ENCODE data around the gene ZNF628. TPM values are rescaled to one million over a fixed set of nuclear protein-coding genes. Genes with fewer than 3 reads are reported as not detected.
A peak's percentile ranks its signal among the peaks of the same experiment; 100 is the strongest.

ZNF628 gene
- total RNA-seq, 1 donor = 3.5 TPM

- Histone ChIP-seq H3K4me3 (ENCODE audit: low read length) (no peak overlapping the region), H3K27me3 (ENCODE audit: insufficient read depth, low read length) (no peaks in the 10 kb centered on the region), H3K4me1 (ENCODE audit: insufficient read depth, low read length) (peaks cover 6% of the 10 kb centered on the region), H3K9me3 (ENCODE audit: low read depth, low read length) (no peaks in the 10 kb centered on the region)
Measured at GRCh38 chr19:55508120-55508519, 31.7 kb downstream of the ZNF628 start.

DNA sequence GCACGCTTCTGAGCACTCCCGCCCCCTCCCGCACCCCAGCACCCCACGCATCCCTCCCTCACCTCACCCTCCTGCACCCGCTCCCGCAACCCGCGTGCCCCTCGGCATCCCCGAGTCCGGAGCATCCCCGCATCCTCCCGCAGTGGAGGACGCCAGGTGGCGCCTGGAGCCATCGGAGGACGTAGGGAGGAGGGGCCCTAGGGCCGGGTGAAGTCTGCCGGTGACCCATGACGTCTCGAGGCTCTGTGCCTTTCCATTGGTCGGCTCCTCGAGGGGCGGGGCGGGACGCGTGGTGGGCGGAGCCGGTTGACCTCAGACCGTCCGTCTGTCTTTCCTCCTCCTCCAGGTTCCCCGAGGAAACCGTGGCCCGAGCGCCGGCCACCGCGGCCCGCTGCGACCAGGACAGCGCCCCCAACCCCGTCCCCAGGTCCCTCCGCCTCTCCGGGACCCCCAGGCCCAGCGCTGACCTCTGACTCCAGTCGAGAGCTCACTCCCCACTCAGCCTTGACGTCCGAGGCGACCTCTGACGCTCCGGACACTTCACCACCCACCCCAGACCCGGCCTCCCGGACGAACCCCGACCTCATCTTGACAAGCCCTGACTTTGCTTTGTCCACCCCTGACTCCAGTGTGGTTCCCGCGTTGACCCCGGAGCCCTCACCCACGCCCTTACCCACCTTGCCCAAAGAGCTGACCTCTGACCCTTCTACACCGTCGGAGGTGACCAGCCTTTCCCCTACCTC lies 40.6 kb downstream of the ZNF628 start:
- Histone ChIP-seq H3K4me1 (ENCODE audit: insufficient read depth, low read length) (peaks cover 5% of the 10 kb centered on the region), H3K27me3 (ENCODE audit: insufficient read depth, low read length) (no peaks in the 10 kb centered on the region), H3K9me3 (ENCODE audit: low read depth, low read length) (no peaks in the 10 kb centered on the region), H3K4me3 (ENCODE audit: low read length) (peak overlapping the region; percentile 24)

GRCh38 chr19:55519451-55520311 lies 43.3 kb downstream of the ZNF628 start:
- Histone ChIP-seq H3K4me1 (ENCODE audit: insufficient read depth, low read length) (peaks cover 5% of the 10 kb centered on the region), H3K4me3 (ENCODE audit: low read length) (no peak overlapping the region), H3K27me3 (ENCODE audit: insufficient read depth, low read length) (no peaks in the 10 kb centered on the region), H3K9me3 (ENCODE audit: low read depth, low read length) (no peaks in the 10 kb centered on the region)

- Histone ChIP-seq H3K4me1 (ENCODE audit: insufficient read depth, low read length) (peaks cover 5% of the 10 kb centered on the region), H3K9me3 (ENCODE audit: low read depth, low read length) (no peaks in the 10 kb centered on the region), H3K4me3 (ENCODE audit: low read length) (no peak overlapping the region), H3K27me3 (ENCODE audit: insufficient read depth, low read length) (no peaks in the 10 kb centered on the region)
Measured at GRCh38 chr19:55520691-55521292, 44.4 kb downstream of the ZNF628 start.

- H3K27me3 ChIP-seq (ENCODE audit: insufficient read depth, low read length) = no peaks in the 10 kb centered on the region
- no peak overlapping the region for H3K4me3 ChIP-seq (ENCODE audit: low read length)
- no peaks in the 10 kb centered on the region for H3K4me1 ChIP-seq (ENCODE audit: insufficient read depth, low read length)
- H3K9me3 ChIP-seq (ENCODE audit: low read depth, low read length) = no peaks in the 10 kb centered on the region
Measured at GRCh38 chr19:55525289-55526101, 49.1 kb downstream of the ZNF628 start.

- H3K9me3 ChIP-seq (ENCODE audit: low read depth, low read length) = no peaks in the 10 kb centered on the region
- no peaks in the 10 kb centered on the region for H3K4me1 ChIP-seq (ENCODE audit: insufficient read depth, low read length)
- H3K4me3 ChIP-seq (ENCODE audit: low read length) = no peak overlapping the region
- H3K27me3 ChIP-seq (ENCODE audit: insufficient read depth, low read length) = no peaks in the 10 kb centered on the region
Measured at GRCh38 chr19:55526216-55527196, 50.1 kb downstream of the ZNF628 start.

DNA sequence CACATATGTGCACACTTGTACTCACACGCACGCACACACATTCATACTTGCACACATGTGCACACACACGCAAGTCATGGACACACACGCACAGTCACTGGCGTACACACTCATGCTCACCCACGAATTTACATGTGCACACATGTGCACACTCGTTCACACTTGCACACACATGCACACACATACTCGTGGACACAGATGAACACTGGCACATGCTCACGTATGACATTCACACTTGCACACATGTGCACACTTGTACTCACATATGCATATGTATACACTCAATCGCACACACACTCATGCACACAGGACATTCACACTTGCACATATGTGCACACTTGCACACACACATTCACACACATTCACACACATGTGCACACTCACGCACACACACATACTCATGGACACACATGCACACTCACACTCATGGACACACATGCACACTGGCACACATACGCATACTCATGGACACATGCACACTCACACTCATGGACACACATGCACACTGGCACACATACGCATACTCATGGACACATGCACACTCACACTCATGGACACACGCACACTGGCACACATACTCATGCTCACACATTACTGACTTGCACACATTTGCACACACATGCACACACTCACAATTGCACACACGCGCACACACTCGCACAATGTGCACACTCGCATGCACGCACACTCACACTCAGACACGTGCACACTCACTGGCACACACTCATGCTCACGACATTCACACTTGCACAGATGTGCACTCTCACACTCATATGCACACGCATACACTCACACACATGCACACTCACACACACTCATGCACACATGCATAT lies 51.0 kb downstream of the ZNF628 start:
- H3K4me3 ChIP-seq (ENCODE audit: low read length) = no peak overlapping the region
- no peaks in the 10 kb centered on the region for H3K9me3 ChIP-seq (ENCODE audit: low read depth, low read length)
- H3K4me1 ChIP-seq (ENCODE audit: insufficient read depth, low read length) = no peaks in the 10 kb centered on the region
- no peaks in the 10 kb centered on the region for H3K27me3 ChIP-seq (ENCODE audit: insufficient read depth, low read length)

GRCh38 chr19:55528030-55528803 lies 51.8 kb downstream of the ZNF628 start:
- H3K9me3 ChIP-seq (ENCODE audit: low read depth, low read length) = no peaks in the 10 kb centered on the region

DNA sequence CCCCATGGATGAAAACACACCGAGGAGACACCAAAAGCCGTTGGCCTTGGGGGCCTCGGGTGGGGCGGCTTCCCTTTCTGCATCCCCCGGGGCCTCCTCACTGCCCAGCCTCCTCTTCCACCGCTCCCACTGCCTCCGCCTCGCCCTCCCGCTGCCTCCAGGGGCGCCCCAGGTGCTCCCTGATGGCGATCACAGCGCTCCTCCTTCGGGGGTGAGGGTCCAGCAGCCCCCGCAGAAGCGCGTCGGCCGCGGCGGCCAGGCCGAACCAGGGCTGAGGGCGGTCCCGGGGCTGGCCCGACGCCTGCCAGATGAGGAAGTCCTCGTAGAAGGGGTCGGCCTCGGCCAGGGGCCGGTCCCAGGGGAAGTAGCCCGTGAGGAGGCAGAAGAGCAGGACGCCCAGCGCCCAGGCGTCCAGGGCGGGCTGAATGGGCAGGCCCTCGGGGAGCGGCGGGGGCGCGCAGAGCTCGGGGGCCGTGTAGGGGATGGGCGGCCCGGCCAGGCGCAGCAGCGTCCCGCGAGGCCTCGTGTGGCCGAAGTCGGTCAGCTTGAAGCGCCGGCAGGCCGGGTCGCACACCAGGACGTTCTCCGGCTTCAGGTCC lies 53.3 kb downstream of the ZNF628 start:
- Histone ChIP-seq H3K4me3 (ENCODE audit: low read length) (no peak overlapping the region), H3K27me3 (ENCODE audit: insufficient read depth, low read length) (no peaks in the 10 kb centered on the region), H3K4me1 (ENCODE audit: insufficient read depth, low read length) (no peaks in the 10 kb centered on the region), H3K9me3 (ENCODE audit: low read depth, low read length) (no peaks in the 10 kb centered on the region)

More at GRCh38 chr19:55528030-55528803, 51.8 kb downstream of the ZNF628 start:
- Histone ChIP-seq H3K4me3 (ENCODE audit: low read length) (no peak overlapping the region), H3K4me1 (ENCODE audit: insufficient read depth, low read length) (no peaks in the 10 kb centered on the region), H3K27me3 (ENCODE audit: insufficient read depth, low read length) (no peaks in the 10 kb centered on the region)

DNA sequence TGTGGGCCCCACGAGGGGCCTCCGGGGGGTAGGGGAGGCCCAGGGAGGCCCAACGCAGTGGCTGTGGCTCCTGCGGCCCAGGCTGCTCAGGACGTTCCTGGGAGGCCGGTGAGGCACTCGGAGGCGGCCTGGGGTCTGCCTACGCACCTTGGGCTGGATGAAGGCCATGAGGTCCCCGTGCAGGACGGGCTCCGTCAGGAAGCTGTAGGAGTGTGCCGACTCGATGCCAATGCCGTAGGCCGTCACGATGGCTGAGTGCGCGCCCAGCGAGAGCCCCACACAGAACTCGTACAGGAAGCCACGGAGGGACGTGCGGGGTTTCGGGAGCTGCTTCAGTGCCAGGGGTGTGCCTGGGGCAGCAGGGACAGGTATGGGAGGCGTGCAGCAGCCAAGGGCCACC lies 54.6 kb downstream of the ZNF628 start:
- Histone ChIP-seq H3K9me3 (ENCODE audit: low read depth, low read length) (no peaks in the 10 kb centered on the region), H3K4me3 (ENCODE audit: low read length) (no peak overlapping the region), H3K4me1 (ENCODE audit: insufficient read depth, low read length) (no peaks in the 10 kb centered on the region), H3K27me3 (ENCODE audit: insufficient read depth, low read length) (no peaks in the 10 kb centered on the region)

Measured in mononuclear cell (primary cell).